Measurements from ENCODE around the gene TMEM222. TPM values are rescaled to one million over a fixed set of nuclear protein-coding genes. Genes with fewer than 3 reads are reported as not detected.

The TMEM222 gene
- total RNA-seq, 1 donor from 2014 or later, result 40.7 TPM

DNA sequence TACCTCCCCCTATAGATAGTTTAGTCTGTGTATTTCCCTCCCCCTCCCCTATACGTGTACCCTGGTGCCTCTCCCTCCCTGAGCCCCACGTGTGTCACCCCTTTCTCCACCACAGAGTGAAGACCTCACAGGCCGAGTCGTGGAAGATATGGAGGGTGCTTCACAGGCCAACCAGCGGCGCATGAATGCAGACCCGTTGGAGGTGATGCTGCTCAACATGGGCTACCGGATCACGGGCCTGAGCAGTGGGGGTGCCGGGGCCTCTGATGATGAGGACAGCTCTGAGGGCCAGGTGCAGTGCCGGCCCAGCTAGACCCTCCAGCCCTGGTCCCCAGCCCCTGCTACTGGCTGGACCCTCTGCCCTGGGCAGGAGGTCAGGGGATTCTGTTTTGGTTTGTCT is 15.9 kb upstream of the TMEM222 start:
- no peak for DNase-seq (ENCODE audit: extremely low read depth, low read depth, low spot score)

DNA sequence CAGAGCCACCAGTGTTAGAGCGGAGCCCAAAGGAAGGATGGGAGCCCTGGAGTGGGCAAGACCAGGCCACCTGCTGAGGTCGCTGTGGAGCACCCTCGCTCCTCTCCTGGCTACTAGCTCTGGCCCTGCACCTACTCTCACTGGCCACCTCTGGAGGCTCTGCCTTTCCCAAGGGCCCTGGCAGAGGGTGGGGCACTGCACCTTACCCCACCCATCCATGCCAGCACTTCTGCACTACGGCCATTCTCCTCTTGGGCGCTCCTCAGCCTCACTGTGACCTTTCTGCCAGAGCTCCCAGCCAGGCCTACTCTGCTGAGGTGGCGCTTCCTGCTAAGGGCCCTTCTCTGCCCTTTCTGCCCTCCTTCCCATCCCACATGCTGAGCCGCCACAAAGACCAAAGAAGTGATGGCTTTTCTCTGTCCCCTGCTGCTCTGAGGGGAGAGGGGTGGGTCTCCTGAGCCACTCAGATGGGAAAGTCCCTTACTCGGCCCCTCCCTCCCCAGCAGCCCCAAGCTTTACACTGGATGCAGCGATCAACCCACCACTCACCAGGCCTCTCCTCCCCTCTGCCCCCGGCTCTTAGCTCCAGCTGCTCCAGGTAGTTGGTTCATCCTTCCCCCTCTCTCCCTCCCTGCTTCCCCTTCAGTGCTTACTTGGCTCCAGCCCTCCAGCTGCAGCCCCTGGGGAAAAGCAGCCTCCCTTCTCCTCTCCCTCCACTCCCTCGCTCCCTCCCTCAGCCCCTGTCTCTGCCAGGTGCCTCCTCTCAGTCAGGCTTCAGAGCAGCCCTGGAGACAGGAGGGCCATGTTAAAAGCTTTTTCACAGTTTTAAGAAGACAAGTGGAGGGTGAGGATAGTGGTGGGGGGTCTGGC is 14.8 kb upstream of the TMEM222 start:
- DNase-seq (ENCODE audit: extremely low read depth, low read depth, low spot score), result no peak

DNA sequence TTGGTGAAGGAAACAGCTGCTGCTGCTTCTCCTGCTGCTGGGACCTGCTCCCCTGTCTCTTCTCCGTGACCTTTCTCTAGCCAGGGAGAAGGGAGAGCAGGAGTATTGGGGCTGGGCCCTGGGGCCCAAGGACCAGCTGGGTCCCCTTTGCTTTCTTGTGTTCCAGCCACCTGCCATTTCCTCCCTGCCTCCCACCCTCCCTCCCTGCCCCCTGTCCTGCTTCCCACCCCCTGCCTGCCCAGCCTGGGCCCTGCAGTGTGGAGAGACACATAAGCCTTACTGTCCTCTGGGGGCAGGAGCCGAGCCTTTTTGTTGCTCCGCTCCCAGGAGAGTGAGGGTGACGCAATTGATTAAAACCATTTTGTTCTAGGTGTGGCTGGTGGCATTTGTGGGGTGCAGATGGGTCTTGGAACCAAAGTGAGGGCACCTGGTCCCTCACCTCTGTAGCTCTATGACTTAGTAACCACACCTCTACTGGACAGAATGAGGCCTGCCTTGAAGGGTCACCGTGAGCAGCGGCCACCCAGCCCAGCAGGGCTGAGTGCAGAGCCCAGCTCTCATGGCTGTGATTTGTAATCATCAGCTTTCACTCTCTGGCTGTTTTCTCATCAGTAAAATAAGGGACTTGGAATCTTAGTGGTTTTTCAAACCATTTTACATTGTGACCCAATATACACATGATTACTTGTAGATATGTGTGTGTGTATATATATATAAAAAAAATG is 13.9 kb upstream of the TMEM222 start:
- DNase-seq (ENCODE audit: extremely low read depth, low read depth, low spot score), result no peak

DNA sequence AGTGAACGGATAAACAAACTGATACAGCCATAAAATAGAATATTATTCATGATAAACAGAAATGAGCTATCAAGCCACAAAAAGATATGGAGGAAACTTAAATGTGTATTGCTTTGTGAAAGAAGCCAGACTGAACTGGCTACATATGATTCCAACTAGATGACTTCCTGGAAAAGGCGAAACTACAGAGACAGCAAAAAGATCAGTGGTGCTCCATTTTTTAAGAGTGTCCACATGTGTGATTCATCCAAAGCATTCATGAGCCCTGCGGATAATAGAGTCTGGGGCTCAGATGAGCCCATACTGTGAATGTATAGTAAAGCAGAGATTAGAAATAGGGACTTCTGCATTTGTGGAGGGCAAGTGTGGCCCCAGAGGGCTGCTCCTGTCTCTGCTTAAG is 7.8 kb upstream of the TMEM222 start:
- no peak for DNase-seq (ENCODE audit: extremely low read depth, low read depth, low spot score)

DNA sequence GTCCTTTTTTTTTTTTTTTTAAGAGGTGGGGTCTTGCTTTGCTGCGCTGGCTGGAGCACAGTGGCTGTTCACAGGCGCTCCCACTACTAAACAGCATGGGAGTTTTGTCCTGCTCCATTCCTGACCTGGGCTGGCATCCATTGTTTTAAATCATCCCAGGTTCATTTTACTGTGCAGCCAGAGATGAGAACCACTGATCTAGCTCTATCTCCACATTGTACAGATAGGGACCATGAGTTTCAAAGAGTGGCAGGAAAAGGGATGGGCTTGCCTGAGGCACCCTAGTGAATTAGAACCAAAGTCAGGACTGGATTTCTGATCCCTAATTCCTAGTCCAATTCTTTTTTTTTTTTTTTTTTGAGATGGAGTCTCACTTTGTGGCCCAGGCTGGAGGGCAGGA is 7.2 kb upstream of the TMEM222 start:
- no peak for DNase-seq (ENCODE audit: extremely low read depth, low read depth, low spot score)

DNA sequence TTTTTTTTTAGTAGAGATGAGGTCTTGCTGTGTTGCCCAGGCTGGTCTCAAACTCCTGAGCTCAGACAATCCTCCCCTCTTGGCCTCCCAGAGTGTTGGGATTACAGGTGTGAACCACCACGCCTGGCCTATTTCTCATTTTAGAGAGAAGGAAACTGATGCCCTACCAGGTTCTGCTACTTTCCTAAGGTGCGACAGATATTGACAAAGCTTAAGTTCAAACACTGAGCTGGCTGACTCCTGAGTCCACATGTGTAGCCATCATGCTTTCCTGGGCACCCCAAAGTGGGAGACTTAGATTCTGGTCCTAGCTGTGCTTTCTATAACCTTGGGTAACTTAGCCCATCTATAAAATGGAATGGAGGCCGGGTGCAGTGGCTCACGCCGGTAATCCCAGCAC is 5.1 kb upstream of the TMEM222 start:
- DNase-seq (ENCODE audit: extremely low read depth, low read depth, low spot score), result no peak

DNA sequence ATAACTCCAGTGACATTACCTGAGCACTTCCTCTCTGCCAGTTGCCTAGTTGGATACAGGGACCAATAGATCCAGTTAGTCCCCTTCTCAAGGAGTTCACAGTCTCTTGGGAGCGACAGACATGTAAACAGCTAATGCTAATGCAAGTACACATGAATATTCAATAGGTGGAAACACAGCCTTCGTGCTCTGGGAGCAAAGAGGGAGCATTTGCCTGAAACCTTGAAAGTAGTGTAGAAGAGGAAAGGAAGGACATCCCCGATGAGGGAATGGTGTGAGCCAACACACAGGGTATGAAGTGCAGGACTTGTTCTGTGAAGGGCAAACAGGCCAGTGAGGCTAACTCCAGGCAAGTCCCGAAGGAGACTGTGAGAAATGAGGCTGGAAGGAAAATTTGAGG is 3.8 kb upstream of the TMEM222 start:
- DNase-seq (ENCODE audit: extremely low read depth, low read depth, low spot score), result no peak

DNA sequence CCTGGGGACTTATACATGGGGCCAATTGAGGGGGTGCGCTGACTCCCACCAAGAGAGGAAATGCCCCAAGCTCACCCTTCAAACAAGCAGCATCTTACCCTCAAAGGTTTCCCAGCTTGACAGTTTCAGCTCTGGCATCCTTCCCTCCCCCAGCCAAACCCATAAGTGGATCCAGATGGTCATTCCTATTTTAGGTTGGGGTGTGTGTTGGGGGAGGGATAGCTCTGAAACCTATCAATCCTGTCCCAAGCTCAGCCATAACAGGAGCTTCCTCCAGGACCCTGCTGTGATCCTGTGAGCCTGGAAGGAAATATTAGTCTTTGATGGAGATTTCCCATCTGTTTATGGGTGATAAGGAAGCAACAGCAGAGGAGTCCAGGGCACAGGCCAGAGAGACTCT is 3.4 kb upstream of the TMEM222 start:
- DNase-seq (ENCODE audit: extremely low read depth, low read depth, low spot score), result no peak

DNA sequence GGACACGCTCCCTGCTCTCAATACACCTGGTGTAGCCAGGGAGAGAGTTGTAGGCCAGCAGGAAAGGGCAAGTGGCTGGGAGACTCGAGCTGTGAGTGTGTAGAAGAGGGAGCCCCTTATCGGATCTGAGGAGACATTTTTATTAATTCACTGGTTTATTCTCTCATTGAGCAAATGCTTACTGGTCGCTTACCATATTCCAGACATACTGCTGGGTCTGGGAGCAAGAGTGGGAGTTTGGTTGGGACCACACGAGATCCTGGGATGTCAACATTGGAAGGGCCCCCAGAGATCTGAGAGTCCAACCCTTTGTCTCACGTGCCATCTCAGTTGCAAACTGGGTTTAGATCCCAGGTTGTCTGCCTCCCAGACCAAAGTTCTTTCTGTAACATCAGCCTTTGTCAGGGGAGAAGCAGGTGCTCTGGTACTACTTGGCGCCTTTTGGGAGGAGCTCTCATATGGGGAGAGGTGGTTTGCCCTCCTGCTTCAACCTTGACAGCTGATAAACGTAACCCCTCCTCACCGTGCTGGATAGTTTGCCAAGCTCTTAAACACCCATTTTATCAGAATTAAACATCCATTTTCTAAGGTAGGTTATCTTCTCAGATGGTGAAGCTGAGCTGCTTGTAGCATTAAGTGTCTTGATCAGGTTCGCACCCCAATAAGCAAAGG is 742 bp downstream of the TMEM222 start:
- no peak for DNase-seq (ENCODE audit: extremely low read depth, low read depth, low spot score)

DNA sequence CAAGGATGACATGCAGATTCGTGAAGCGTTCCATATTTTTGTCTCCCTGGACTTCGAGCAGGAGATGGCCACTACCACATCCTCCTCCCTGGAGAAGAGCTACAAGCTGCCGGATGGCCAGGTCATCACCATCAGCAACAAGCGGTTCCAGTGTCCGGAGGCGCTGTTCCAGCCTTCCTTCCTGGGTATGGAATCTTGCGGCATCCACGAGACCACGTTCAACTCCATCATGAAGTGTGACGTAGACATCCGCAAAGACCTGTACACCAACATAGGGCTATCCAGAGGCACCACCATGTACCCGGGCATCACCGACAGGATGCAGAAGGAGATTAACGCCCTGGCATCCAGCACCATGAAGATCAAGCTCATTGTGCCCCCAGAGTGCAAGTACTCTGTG is 3.3 kb downstream of the TMEM222 start:
- no peak for DNase-seq (ENCODE audit: extremely low read depth, low read depth, low spot score)

DNA sequence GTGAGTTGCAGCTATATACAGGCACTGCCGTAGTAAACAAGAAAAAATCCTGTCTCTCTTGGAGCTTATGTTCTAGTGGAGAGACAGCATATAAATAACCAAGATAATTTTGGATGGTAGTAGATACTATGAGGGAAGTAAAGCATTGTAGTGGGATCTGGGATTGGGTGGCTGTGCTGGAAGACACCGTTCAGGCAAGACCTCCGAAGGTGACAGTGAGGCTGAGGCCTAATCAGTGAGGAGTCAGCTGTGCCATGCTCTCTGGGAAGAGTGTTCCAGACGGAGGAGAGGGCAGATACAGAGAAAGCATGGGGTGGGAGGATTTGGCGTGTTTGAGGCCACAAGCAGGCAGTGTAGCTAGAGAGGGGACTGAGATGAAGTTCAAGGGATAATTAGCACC is 6.0 kb downstream of the TMEM222 start:
- DNase-seq (ENCODE audit: extremely low read depth, low read depth, low spot score), result no peak

DNA sequence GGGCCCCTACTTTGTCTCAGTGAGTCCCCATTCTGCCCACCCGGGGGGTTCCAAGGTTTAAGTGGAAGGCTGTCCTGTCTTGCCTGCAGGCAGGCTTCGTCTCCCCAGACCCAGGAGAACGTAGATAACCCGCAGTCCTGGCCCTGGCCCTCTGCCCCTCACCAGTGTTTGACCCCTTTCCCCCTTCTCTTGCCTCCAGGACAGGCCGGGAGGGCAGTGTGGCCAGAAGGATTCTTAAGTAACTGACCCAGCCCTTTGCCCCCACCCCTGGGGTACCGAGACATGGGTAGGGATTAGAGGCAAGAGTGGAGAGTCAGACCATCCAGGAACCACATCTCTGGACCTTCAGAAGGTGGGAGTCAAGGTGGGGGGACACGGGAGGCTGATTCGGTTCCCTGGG is 8.8 kb downstream of the TMEM222 start:
- DNase-seq (ENCODE audit: extremely low read depth, low read depth, low spot score), result no peak

DNA sequence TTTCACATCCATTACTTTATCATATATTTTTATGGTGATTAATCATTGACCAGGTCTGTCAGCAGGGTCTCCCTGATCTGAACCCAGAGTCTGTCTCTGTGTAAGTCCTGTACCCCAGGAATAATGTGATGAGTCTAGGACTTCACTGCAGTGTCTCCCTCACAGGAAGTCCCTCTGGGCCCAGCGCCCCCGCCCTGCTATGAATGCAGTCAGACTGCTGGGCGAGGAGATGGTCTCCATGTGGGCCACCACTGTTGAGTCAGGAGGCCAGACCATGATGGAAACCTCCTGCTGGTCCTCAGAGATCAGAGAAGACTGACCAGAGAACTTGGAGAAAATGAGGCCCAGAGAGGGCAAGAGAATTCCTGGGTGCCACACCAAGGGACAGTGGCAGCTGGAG is 9.5 kb downstream of the TMEM222 start:
- no peak for DNase-seq (ENCODE audit: extremely low read depth, low read depth, low spot score)

DNA sequence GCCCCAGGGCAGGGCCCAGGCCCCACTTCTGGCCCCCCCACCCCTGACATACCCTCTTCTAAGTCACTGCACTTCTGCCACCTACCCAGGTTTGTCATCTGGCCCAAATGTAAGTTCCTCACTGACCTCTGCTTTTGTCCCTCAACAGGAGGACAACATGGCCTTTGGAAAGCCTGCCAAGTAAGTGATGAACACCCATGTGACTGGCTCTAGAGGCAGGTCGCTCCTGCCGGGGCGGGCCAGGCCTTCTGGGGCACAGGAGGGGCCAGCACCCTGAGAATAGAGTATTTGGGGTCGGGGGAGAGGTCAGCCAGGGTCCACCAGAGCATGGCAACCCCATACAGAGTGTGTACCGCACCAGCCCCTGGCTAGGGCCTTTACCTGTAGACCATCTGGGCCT is 10.0 kb downstream of the TMEM222 start:
- no peak for DNase-seq (ENCODE audit: extremely low read depth, low read depth, low spot score)

DNA sequence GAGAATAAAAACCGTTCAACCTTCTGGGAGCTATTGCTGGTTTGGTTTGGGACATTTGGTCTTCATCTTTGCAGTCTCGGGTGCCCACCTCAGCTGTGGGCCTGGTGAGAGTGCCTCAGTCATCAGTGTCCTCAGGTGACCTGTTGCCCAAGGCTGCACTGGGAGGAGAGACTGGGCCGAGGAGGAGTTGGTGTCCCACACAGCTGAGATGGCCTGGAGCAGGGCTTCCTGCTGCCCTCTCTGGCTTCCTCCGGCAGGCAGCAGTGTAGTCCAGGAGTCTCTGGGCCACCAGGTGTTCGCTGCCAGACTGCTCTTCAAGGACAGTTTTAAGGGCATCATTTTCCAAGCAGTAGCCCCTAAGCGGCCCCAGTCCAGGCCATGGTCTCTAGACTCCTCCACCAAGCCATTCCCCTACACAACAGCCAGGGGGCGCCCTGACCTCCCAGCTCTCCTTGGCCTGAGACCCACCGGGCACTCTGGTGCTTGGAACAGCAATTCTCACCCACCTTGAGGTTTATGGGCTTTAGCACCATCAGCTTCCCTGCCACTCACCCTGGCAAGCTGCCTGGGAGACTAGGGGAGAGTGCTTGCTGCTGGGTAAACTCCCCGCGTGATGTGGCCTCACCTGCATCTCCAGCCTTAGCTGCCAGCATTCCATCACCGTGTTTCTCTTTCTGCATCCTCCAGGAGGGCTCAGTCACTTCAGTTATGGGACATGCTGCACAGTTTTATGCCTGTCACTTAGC is 10.7 kb downstream of the TMEM222 start:
- no peak for DNase-seq (ENCODE audit: extremely low read depth, low read depth, low spot score)

DNA sequence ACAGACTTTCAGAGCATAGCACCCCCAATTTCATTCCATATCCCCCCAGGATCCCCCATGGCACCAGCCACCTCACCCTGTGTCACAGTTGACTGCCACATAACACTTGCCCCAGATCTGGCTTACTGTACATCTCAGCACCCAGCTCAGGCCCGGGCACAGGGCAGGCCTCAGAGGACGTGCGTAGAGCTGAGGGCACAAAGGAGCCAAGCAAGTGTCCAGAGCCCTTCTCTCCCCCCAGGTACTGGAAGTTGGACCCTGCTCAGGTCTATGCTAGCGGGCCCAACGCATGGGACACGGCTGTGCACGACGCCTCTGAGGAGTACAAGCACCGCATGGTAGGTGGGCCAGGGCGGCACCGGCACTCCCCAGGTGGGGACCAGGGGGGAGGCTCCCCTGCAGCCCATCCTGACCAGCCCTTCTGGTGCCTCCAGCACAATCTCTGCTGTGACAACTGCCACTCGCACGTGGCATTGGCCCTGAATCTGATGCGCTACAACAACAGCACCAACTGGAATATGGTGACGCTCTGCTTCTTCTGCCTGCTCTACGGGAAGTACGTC is 11.8 kb downstream of the TMEM222 start:
- no peak for DNase-seq (ENCODE audit: extremely low read depth, low read depth, low spot score)

DNA sequence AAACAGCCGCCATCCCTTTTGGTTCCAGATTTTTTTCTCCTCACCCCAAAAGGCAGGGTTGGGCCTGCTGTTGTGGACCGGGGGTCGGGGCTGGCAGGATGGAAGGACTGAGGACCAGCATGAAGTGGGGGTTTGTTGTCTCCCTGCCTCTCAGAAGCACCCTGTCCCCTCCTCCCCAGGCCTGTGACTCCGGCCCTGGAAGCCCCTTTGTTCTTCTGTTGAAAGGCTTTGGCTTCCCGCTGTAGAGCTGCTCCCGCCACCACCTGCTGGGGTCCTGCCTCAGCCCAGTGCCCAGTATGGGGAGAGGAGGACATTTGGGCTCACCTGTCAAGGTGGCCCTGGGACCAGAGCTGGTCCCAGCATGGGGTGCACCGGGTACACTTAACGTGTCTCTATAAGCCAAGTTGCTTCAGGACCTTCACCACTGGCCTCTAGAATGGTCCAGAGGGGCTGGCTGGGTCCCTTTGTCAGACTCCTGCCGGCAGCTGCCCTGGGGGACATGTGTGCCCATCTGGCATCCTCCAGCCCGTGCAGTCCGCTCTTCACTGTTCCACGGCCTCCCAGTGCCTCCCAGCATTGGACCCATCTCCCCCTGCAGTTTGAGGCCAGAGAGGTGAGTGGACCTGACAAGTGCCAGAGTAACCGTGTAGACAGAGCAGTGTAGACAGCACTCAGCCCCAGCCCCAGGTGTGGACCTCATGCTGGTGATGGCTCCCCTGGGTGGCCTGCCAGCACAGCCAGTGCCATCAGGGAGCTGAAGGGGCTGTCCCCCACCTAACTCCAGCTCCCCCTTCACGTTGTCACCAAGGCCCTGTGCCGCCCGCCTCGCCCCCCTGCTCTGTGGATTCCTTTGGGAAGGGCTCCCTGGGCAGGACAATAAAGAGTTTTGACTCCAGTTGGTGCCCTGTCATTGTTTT is 13.8 kb downstream of the TMEM222 start:
- no peak for DNase-seq (ENCODE audit: extremely low read depth, low read depth, low spot score)

DNA sequence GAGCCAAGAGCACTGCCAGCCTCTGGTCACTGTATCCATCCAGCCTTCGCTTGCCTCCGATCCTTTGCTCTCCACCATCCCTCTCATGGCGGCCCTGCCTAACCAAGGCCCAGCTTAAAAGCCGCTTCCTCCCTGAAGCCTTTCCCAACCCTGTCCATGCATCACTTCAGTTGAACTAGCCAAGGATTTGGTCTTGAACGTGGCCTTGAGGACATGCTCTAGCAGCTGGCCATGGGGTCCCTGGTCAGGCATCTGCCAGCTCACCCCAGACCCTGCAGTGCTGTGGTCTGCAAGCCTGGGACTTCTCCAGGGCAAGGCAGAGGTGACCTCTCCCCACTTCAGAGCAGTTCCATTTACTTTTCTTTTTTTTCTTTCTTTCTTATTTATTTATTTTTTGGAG is 14.8 kb downstream of the TMEM222 start:
- DNase-seq (ENCODE audit: extremely low read depth, low read depth, low spot score), result no peak

DNA sequence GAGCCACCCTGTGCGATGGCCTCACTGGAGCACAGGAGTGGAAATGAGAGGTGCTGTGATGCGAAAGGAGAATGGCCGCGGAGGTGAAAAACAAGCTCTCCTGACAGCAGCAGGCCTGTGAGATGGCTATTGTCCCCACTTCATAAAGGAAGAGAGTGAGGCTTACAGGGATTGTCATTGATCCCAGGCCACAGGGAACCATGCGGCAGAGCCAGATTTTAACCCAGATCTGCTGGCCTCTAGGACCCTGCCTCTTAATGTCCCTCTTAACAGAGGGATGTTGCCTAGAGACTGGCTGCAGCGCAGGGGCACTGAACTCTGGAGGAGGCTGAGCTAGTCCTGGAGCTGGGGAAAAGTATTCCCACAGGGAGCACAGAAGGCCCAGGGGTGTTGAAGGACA is 16.8 kb downstream of the TMEM222 start:
- DNase-seq (ENCODE audit: extremely low read depth, low read depth, low spot score), result no peak

DNA sequence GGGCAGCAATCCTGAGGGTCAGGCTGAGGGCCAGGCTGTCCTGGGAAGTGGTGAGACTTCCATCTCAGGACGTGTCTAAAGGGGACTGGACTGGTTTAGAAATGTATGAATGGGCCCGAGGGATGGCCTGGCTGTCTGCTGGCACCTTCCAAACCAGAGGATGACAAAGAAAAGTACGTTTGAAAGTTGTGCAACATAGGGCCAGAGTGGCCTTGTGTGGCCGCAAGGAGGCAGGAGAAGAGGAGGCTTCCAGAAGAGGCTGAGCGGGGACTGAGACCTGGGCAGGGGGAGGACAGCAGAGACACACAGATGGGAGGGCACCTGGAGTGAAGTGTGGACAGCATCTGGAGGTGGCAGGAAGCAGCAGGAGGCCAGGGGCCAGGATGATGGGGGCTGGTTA is 17.2 kb downstream of the TMEM222 start:
- no peak for DNase-seq (ENCODE audit: extremely low read depth, low read depth, low spot score)
